ENCODE measurements around the gene WWOX. TPM values are rescaled to one million over a fixed set of nuclear protein-coding genes. Genes with fewer than 3 reads are reported as not detected.

The WWOX gene
- total RNA-seq, 1 experiment from 2014 or later: 15.6 TPM

DNA sequence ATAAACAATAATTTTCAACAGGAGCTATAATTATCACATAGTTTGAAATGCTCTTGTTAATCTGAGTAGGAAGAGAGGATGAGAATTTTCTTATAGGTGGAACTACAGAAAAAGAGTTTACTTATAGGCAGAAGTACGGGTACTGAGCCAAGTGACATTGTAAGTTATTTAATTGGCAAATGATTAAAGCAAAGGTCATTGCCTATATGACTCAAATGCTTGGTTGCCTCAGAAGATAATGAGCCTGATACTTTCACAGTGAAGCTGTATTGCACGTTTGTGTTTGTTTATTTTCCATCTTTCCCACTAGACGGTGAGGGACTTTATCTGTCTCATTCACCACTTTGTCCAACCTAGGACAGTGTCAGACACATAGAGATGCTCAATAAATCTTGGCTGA lies 751.8 kb downstream of the WWOX start:
- Histone ChIP-seq H3K9ac (ENCODE audit: extremely low read depth, insufficient read length, low read length) (no peak overlapping the region), H3K18ac (ENCODE audit: insufficient read length, low read depth, low read length) (no peak overlapping the region), H3K27ac (ENCODE audit: insufficient read length, low read depth, low read length) (no peak overlapping the region), H4K91ac (ENCODE audit: insufficient read length, low read depth, low read length) (no peak overlapping the region), H3T11ph (ENCODE audit: low read length) (no peak overlapping the region), H3K14ac (ENCODE audit: insufficient read depth, low read length) (no peak overlapping the region), H3K4me1 (ENCODE audit: insufficient read depth, low read length) (no peaks in the 10 kb centered on the region), H4K20me1 (ENCODE audit: control insufficient read depth, insufficient read depth, insufficient read length) (no peaks in the 10 kb centered on the region), H3K27me3 (ENCODE audit: insufficient read depth, low read length) (no peaks in the 10 kb centered on the region), H3K23me2 (ENCODE audit: insufficient read length, low read depth, low read length, poor library complexity, severe bottlenecking) (no peaks in the 10 kb centered on the region), H3K79me1 (ENCODE audit: insufficient read depth, low read depth, low read length, poor library complexity, severe bottlenecking) (no peaks in the 10 kb centered on the region), H3K23ac (ENCODE audit: insufficient read length, low read depth, low read length) (no peak overlapping the region), H3K4me2 (ENCODE audit: insufficient read depth, insufficient read length, low read length) (no peak overlapping the region), H2BK5ac (ENCODE audit: insufficient read length, low read length) (no peak overlapping the region), H3K56ac (ENCODE audit: insufficient read length, low read depth, low read length) (no peak overlapping the region), H3K4ac (ENCODE audit: low read depth, low read length) (no peak overlapping the region), H2BK20ac (ENCODE audit: low read depth, low read length, poor library complexity, severe bottlenecking) (no peak overlapping the region), H3K9me3 (ENCODE audit: control insufficient read depth, low read depth, low read length) (no peaks in the 10 kb centered on the region), H4K5ac (ENCODE audit: insufficient read length, low read depth, low read length) (no peak overlapping the region), H2AK5ac (ENCODE audit: insufficient read length, low read length) (no peak overlapping the region), H2BK12ac (ENCODE audit: insufficient read length, low read depth, low read length) (no peak overlapping the region), H2BK120ac (ENCODE audit: low read depth, low read length, poor library complexity, severe bottlenecking) (no peak overlapping the region), H2BK15ac (ENCODE audit: low read depth, low read length) (no peak overlapping the region), H4K8ac (replicated peaks; ENCODE audit: insufficient read length, low read depth, low read length) (no peak overlapping the region), H2AFZ (ENCODE audit: low read length) (no peak overlapping the region), H3K79me2 (ENCODE audit: insufficient read depth, low read length) (no peaks in the 10 kb centered on the region)
- Mint-ChIP-seq H3K27me3 (ENCODE audit: low read depth) (no peaks in the 10 kb centered on the region; the same call in 1 of the 2 replicates), H3K4me1 (no peaks in the 10 kb centered on the region), H3K36me3 (ENCODE audit: insufficient read depth in 1 of 3, low read depth in 3 of 3) (no peaks in the 10 kb centered on the region), H3K27ac (no peak overlapping the region), H3K4me3 (no peak overlapping the region), H3K9me3 (no peaks in the 10 kb centered on the region)
- TF ChIP-seq, protein P1, sequence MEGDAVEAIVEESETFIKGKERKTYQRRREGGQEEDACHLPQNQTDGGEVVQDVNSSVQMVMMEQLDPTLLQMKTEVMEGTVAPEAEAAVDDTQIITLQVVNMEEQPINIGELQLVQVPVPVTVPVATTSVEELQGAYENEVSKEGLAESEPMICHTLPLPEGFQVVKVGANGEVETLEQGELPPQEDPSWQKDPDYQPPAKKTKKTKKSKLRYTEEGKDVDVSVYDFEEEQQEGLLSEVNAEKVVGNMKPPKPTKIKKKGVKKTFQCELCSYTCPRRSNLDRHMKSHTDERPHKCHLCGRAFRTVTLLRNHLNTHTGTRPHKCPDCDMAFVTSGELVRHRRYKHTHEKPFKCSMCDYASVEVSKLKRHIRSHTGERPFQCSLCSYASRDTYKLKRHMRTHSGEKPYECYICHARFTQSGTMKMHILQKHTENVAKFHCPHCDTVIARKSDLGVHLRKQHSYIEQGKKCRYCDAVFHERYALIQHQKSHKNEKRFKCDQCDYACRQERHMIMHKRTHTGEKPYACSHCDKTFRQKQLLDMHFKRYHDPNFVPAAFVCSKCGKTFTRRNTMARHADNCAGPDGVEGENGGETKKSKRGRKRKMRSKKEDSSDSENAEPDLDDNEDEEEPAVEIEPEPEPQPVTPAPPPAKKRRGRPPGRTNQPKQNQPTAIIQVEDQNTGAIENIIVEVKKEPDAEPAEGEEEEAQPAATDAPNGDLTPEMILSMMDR (conservative IDR thresholded peaks at IDR 0.05): no peak
- WGBS (ENCODE audit: extremely low coverage, insufficient read length, low lambda C conversion rate): no CpG with 5 or more reads among the region's 3 CpGs
- DNase-seq: no peak
